Prostate gland (tissue), 2 donors: Measurements from ENCODE around the gene GBP7.

Experiments used
- CTCF ChIP-seq, 4 experiments: fragments of 200-600 bp in 2 of 4; fragments of 450-650 bp in 2 of 4; sonication (generic) in 2 of 4; IDR thresholded peaks; 1 replicate in 3 of 4; 2 replicates in 1 of 4; pipeline ENCODE4 v1.5.1; 2016 to 2019; ENCODE audit warnings: antibody characterized with exemption in 4 of 4, mild to moderate bottlenecking in 2 of 4, moderate library complexity in 2 of 4
- POLR2AphosphoS5 ChIP-seq: sonication (generic); formaldehyde crosslinking; IDR thresholded peaks from one replicate; pipeline ENCODE4 v1.6.1; 2017; ENCODE audit warnings: antibody characterized with exemption

GRCh38 chr1:89112871-89113613 lies 62.8 kb downstream of the GBP7 start:
- TF ChIP-seq POLR2AphosphoS5, result no peak
- no peak for TF ChIP-seq CTCF (IDR thresholded peaks at IDR 0.05)
